ENCODE measurements around the gene ERBB2. TPM values are rescaled to one million over a fixed set of nuclear protein-coding genes. Genes with fewer than 3 reads are reported as not detected.
A peak's percentile ranks its signal among the peaks of the same experiment; 100 is the strongest.

The ERBB2 gene
- total and polyA plus RNA-seq, 2 of the 8 experiments (the other 6 are each of a cell fraction or from before 2014, with no cell fraction given) = 183 to 394 TPM

GRCh38 chr17:39688475-39688835, 11.4 kb upstream of the ERBB2 start:
- no peaks in the 10 kb centered on the region for H3K9me3 ChIP-seq (ENCODE audit: insufficient read depth in 2 of 2, low read depth in 1 of 2, low read length in 1 of 2)
- no peaks in the 10 kb centered on the region for H4K20me1 ChIP-seq (replicated peaks in 1 of 2; ENCODE audit: control insufficient read depth in 1 of 2, insufficient read depth in 2 of 2, low read length in 2 of 2)
- H3K79me2 ChIP-seq (ENCODE audit: control insufficient read depth in 1 of 2, insufficient read depth in 2 of 2, low read length in 2 of 2) = peaks cover 0 to 4% of the 10 kb centered on the region in 2 experiments; a peak in 1 of 4 replicates
- peaks cover 12% of the 10 kb centered on the region for H3K23me2 ChIP-seq (ENCODE audit: low read depth, low read length)
- peak overlapping the region; percentile 57 for H3K23ac ChIP-seq (ENCODE audit: insufficient read length)
- H4K5ac ChIP-seq (ENCODE audit: insufficient read length, low read depth, low read length) = peak overlapping the region; percentile 59
- peak overlapping the region; percentile 99 for H2BK5ac ChIP-seq (ENCODE audit: low read depth, low read length)
- peak overlapping the region; percentile 58 for H2AK5ac ChIP-seq (ENCODE audit: low read depth, low read length)
- peak overlapping the region; percentile 95 for H4K91ac ChIP-seq (replicated peaks; ENCODE audit: insufficient read length, low read length)
- H2BK120ac ChIP-seq (replicated peaks; ENCODE audit: low read depth, low read length) = peak overlapping the region; percentile 99
- peak overlapping the region; percentile 75 to 84 (median 80) for H3K4me3 ChIP-seq (ENCODE audit: extremely low read depth in 1 of 4, insufficient read depth in 2 of 4, low read depth in 3 of 4, low read length in 4 of 4)
- peak overlapping the region; percentile 24 for H2BK20ac ChIP-seq (ENCODE audit: low read length)
- ChIA-PET CTCF (ENCODE audit: partially characterized antibody) (interaction anchor here (0.7 to 52.4 kb wide), 12 partner anchors 10 to 232 kb away, joined by 3 to 1885 read pairs (median 5); partner anchors contain the start of genes ERBB2, MIEN1, PNMT and PPP1R1B), POLR2A (ENCODE audit: partially characterized antibody) (interaction anchor here (1.0 to 38.1 kb wide), 18 partner anchors 2 to 70 kb away, joined by 3 to 708 read pairs (median 5); partner anchors contain the start of genes ERBB2, MIEN1, PGAP3 and PNMT)
- H2AFZ ChIP-seq (ENCODE audit: low read length) = no peak overlapping the region
- H3K27me3 ChIP-seq (replicated peaks in 1 of 4; ENCODE audit: control insufficient read depth in 3 of 4, extremely low read depth in 1 of 4, insufficient read depth in 3 of 4, low read length in 3 of 4) = no peaks in the 10 kb centered on the region
- peak overlapping the region; percentile 99 for H3K4ac ChIP-seq (replicated peaks; ENCODE audit: insufficient read length, low read depth, low read length)
- H2BK12ac ChIP-seq (ENCODE audit: low read depth, low read length) = peak overlapping the region; percentile 90
- peak overlapping the region; percentile 97 for H3K27ac ChIP-seq (ENCODE audit: low read depth, low read length)
- peak overlapping the region; percentile 6 for H3K14ac ChIP-seq (ENCODE audit: insufficient read length)
- no peak for FAIRE-seq
- DNase-seq (ENCODE audit: low read depth in 1 of 2, low spot score in 2 of 2) = peak in 1 of 2 experiments; percentile 56
- H3K36me3 ChIP-seq (ENCODE audit: control insufficient read depth in 2 of 4, insufficient read depth in 4 of 4, low read length in 3 of 4) = peaks cover 0 to 3% (median 0%) of the 10 kb centered on the region in 4 experiments; a peak in 1 of 8 replicates
- peak overlapping the region; percentile 94 for H3K56ac ChIP-seq (replicated peaks; ENCODE audit: insufficient read length, low read depth, low read length)
- H3K4me2 ChIP-seq (ENCODE audit: insufficient read depth in 1 of 2, low read depth in 2 of 2, low read length in 2 of 2) = peak overlapping the region; percentile 93 to 98
- 0 out of 2 replicates have a peak overlapping the region, but pooled peaks have one; percentile 61 for H2BK15ac ChIP-seq (ENCODE audit: low read length)
- WGBS, 2 experiments (ENCODE audit: extremely low coverage in 1 of 2, insufficient coverage in 1 of 2, insufficient read length in 1 of 2, insufficient replicate concordance in 2 of 2, low coverage in 1 of 2, low lambda C conversion rate in 2 of 2, missing lambda C conversion rate in 1 of 2) = 3% methylated on average over 6 of the region's 6 CpGs; no CpG with 5 or more reads in 1 of the 2 experiments
- no peak overlapping the region for H4K8ac ChIP-seq (ENCODE audit: extremely low read depth, insufficient read depth, low read length)
- 0 out of 2 replicates have a peak, but pooled peaks cover 2% of the 10 kb centered on the region for H3K79me1 ChIP-seq (ENCODE audit: low read depth, low read length)
- peak overlapping the region in 3 of 4 experiments; percentile 87 to 89 (median 87); a peak in 6 of 7 replicates for H3K9ac ChIP-seq (replicated peaks in 1 of 4; ENCODE audit: extremely low read depth in 1 of 4, low read depth in 3 of 4, low read length in 3 of 4)
- TF ChIP-seq POLR2AphosphoS5 (IDR thresholded peaks at IDR 0.05; ENCODE audit: low read depth, low read length) = 0 out of 2 replicates have a peak, but pooled peaks have one; percentile 3
- no peak for TF ChIP-seq SAP30 (IDR thresholded peaks at IDR 0.05; ENCODE audit: insufficient read depth, insufficient replicate concordance, low read length)
- H3K4me1 ChIP-seq (replicated peaks in 1 of 4; ENCODE audit: control insufficient read depth in 3 of 4, insufficient read depth in 4 of 4, low read length in 3 of 4) = peaks cover 0 to 13% (median 3%) of the 10 kb centered on the region in 4 experiments; a peak in 6 of 7 replicates
- H3K18ac ChIP-seq (ENCODE audit: extremely low read depth, low read length) = peak overlapping the region; percentile 99
